Kidney epithelial cell (primary cell): Measurements from ENCODE around the gene FDX2. TPM values are rescaled to one million over a fixed set of nuclear protein-coding genes. Genes with fewer than 3 reads are reported as not detected.

ENCODE experiments used
- DNase-seq: peaks from one replicate; pipeline ENCODE4 v3.0.0-alpha.2; 2010; ENCODE audit warnings: low read depth
- H3K27me3 ChIP-seq: 2 replicates; pipeline ENCODE4 v1.6.0; 2011; ENCODE audit warnings: low read length; ENCODE audit not compliant: control insufficient read depth, insufficient read depth
- H3K36me3 ChIP-seq: 2 replicates; pipeline ENCODE4 v1.5.1; 2011; ENCODE audit warnings: low read length; ENCODE audit not compliant: control insufficient read depth, insufficient read depth
- H3K4me3 ChIP-seq: 2 replicates; pipeline ENCODE4 v1.5.1; 2011; ENCODE audit warnings: low read depth, mild to moderate bottlenecking, control low read depth, low read length
- total RNA-seq: library from RNA; depleted of rRNA; stranded (reverse); fragments of >200 nt; gene quantifications from 2 replicates; pipeline ENCODE4 v1.2.3, GENCODE V29; 2015
- TF ChIP-seq, protein P1 (sequence below): IDR thresholded peaks from 2 replicates; pipeline ENCODE4 v1.5.1; 2011; ENCODE audit warnings: mild to moderate bottlenecking, moderate library complexity, low read length, control low read depth, inconsistent platforms; ENCODE audit not compliant: insufficient read depth, poor library complexity, severe bottlenecking

FDX2 gene
- total RNA-seq, 1 donor from 2014 or later = 43.5 TPM

DNA sequence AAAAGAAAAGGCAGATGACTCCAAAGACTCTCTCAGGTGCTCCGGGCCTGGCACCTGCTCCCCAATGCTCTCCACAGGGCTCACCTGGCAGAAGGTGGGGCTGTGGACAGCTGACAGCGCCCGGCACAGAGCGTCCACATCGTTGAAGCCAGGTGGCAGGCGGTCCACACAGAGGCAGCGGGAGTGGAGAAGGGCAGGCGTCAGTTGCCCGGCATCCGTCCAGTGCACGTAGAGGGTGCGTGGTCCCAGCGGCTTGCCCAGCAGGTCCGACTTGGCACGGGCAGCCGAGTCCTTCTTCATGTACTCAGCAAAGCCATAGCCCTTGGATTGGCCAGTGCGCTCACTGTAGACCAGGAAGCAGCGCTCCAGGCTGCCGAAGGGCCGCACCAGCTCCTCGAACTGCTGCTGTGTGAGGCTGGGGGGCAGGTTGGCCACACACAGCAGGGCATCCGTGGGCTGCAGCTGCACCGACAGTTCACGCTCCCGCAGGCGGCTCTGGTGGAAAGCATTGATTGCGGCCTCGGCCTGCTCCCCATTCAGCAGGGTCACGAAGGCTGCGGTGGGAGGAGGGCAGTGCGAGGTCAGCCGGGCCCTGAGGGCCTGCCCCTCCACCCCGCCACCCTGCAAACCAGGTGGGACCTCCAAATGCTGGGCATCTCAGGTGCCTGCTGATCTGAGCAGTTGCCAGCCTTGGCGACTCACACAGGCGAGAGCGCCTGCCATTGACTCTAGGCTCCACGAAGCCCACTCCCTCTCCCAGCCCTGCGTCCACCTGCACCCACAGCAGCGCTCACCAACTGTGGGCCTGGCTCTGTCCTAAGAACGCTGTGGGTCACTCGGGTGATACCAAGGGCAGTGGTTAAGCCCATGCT lies 13.0 kb upstream of the FDX2 start:
- Histone ChIP-seq H3K4me3 (no peak overlapping the region), H3K27me3 (no peaks in the 10 kb centered on the region), H3K36me3 (peaks cover 6% of the 10 kb centered on the region)
- DNase-seq = no peak
- TF ChIP-seq, protein P1, sequence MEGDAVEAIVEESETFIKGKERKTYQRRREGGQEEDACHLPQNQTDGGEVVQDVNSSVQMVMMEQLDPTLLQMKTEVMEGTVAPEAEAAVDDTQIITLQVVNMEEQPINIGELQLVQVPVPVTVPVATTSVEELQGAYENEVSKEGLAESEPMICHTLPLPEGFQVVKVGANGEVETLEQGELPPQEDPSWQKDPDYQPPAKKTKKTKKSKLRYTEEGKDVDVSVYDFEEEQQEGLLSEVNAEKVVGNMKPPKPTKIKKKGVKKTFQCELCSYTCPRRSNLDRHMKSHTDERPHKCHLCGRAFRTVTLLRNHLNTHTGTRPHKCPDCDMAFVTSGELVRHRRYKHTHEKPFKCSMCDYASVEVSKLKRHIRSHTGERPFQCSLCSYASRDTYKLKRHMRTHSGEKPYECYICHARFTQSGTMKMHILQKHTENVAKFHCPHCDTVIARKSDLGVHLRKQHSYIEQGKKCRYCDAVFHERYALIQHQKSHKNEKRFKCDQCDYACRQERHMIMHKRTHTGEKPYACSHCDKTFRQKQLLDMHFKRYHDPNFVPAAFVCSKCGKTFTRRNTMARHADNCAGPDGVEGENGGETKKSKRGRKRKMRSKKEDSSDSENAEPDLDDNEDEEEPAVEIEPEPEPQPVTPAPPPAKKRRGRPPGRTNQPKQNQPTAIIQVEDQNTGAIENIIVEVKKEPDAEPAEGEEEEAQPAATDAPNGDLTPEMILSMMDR = no peak

DNA sequence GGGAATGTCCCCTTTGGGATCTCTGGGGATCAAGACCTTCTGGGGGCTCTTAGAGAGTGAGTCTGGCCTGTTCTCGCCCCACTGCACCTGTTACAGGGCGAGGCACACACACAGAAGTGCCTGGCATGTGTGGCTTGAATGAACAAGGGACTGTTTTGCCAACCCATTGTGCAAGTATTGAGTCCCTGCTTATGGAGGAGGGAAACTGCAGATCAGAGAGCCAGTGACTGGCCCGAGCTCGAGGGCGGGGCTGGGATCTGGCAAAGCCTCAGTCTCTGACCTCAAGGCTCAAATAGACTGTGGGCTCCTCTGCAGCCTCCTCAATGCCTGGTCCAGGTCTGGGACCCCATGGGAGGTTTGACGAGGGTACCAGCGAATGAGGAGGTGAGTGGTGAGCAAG lies 12.0 kb upstream of the FDX2 start:
- TF ChIP-seq, protein P1 = no peak
- Histone ChIP-seq H3K27me3 (no peaks in the 10 kb centered on the region), H3K36me3 (peaks cover 6% of the 10 kb centered on the region), H3K4me3 (no peak overlapping the region)
- DNase-seq = no peak

DNA sequence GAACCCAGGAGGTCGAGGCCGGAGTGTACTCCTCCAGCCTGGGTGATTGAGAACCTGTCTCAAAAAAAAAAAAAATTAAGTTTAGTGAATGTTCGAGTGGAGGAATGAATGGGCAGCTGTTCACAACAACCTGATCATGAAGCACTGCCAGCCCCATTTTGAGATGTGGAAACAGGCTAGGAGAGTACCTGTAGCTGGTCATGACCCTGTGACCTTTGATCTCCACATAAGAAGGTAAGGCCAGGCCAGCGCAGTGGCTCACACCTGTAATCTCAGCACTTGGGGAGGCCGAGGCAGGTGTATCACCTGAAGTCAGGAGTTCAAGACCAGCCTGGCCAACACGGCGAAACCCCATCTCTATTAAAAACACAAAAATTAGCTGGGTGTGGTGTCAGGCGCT lies 9.9 kb upstream of the FDX2 start:
- H3K27me3 ChIP-seq = no peaks in the 10 kb centered on the region
- no peak overlapping the region for H3K4me3 ChIP-seq
- H3K36me3 ChIP-seq = peaks cover 6% of the 10 kb centered on the region
- TF ChIP-seq, protein P1 = no peak
- DNase-seq = no peak

DNA sequence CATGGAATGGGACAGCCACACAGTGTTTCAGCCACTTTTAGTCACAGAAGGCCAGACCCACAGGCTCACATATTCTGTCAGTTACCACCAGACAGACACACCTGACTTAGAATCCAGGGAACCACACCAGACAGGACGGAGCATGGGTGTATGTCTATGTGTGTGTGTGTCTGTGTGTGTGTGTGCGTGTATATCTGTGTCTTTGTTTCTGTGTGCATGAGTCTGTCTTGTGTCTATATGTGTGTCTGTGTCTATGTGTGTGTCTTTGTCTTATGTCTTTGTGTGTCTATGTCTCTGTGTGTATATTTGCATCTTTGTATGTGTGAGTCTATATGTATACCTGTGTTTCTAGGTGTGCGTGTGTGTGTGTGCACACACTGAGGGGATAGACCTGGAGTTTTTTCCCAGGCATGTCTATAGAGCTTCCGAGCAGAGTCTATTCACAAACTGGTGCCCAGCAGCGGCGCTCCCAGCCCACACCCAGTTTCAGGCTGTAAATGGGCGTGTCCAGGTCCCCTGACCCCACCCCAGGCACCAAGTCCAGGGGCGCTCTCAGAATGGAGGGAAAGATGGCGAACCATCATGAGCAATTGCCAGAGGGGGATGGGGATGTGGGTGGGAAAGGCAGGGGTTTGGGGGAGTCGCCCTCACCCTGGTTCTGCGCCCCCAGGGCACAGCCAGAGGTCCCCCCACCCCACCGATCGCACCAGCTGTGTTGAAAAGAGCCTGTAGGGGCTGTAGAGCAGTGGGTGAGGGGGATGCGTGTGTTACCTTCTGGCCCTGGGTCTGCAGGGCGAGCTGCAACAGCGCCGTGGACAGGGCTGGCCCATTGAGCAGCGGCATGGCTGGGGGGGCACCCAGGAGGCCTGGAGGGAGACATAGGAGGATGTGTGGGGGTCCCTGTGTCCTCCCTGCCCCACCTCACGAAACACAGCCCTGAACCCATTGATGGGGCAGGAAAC lies 6.3 kb upstream of the FDX2 start:
- H3K27me3 ChIP-seq = no peaks in the 10 kb centered on the region
- no peak overlapping the region for H3K4me3 ChIP-seq
- TF ChIP-seq, protein P1 = no peak
- peaks cover 5% of the 10 kb centered on the region for H3K36me3 ChIP-seq
- no peak for DNase-seq

DNA sequence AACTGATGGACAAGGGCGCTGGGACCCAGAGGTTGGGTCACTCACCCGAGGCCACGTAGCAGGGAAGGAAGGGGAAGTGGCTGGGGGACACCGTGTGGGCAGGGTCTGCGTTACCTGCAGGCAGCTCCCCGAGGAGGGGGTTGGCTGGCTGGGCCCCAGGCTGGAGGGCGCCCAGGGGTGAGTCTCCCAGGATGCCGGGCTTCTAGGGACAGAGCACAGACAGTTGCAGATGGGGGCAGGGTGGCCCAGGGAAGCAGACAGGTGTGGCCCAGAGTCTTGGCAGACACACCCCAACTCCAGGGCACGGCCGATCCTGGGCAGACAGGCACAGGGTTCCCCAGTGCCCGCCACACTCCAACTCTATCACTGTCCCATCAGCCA lies 5.6 kb upstream of the FDX2 start:
- H3K4me3 ChIP-seq = no peak overlapping the region
- no peaks in the 10 kb centered on the region for H3K27me3 ChIP-seq
- no peak for DNase-seq
- TF ChIP-seq, protein P1 = no peak
- peaks cover 5% of the 10 kb centered on the region for H3K36me3 ChIP-seq
